Hypothalamus (tissue), 51 donors: ENCODE results near the gene C11orf98.
"Not testable (repeated sequence)": the region's sequence is repeated elsewhere in the genome, so short reads cannot be mapped to it uniquely, and the experiment has no call there.

Source experiments
- DNase-seq, 51 donors: peaks; one replicate each; lab custom pipeline; 2025; lab: John Stamatoyannopoulos, UW

C11orf98 gene

GRCh38 chr11:62656796-62657429 lies 8.1 kb downstream of the C11orf98 start:
- DNase-seq, result no peak

- no peak for DNase-seq
Observed at GRCh38 chr11:62654297-62654696, 10.7 kb downstream of the C11orf98 start.

GRCh38 chr11:62652161-62653006 lies 12.6 kb downstream of the C11orf98 start:
- peak in 2 of 51 donors; percentile 39 to 49 for DNase-seq

GRCh38 chr11:62650283-62650682 lies 14.7 kb downstream of the C11orf98 start:
- not testable (repeated sequence) for DNase-seq

GRCh38 chr11:62649486-62649885 lies 15.5 kb downstream of the C11orf98 start:
- DNase-seq, result no peak

GRCh38 chr11:62648967-62649364 lies 16.0 kb downstream of the C11orf98 start:
- no peak for DNase-seq

GRCh38 chr11:62648185-62648966 lies 16.6 kb downstream of the C11orf98 start:
- DNase-seq, result no peak

- no peak for DNase-seq
Observed at GRCh38 chr11:62647609-62648005, 17.4 kb downstream of the C11orf98 start.

GRCh38 chr11:62646825-62647608 lies 18.0 kb downstream of the C11orf98 start:
- DNase-seq, result no peak

GRCh38 chr11:62645946-62646824 lies 18.8 kb downstream of the C11orf98 start, which contains the start of gene GANAB:
GANAB (minus strand) TSS chr11:62646613; CDS start chr11:62646599, 14 bp downstream.
- peak; percentile 76 to 99 (median 97) for DNase-seq

GRCh38 chr11:62645671-62645945 lies 19.4 kb downstream of the C11orf98 start:
- DNase-seq, result no peak

GRCh38 chr11:62644220-62644619 lies 20.8 kb downstream of the C11orf98 start:
- DNase-seq, result no peak

- no peak for DNase-seq
Observed at GRCh38 chr11:62632492-62632891, 32.5 kb downstream of the C11orf98 start.

- no peak for DNase-seq
Observed at GRCh38 chr11:62627713-62628112, 37.3 kb downstream of the C11orf98 start.

- DNase-seq, result no peak
Observed at GRCh38 chr11:62622476-62623089, 42.4 kb downstream of the C11orf98 start.

GRCh38 chr11:62621567-62622470 lies 43.2 kb downstream of the C11orf98 start, which contains the start of gene B3GAT3:
B3GAT3 (minus strand) TSS chr11:62621986; CDS start chr11:62621947, 39 bp downstream.
- DNase-seq, result peak; percentile 84 to 99 (median 97)

- DNase-seq, result no peak
Observed at GRCh38 chr11:62621027-62621566, 43.9 kb downstream of the C11orf98 start.

- not testable (repeated sequence) for DNase-seq
Observed at GRCh38 chr11:62616957-62617356, 48.1 kb downstream of the C11orf98 start.
